Small intestine (tissue), 7 donors: ENCODE results near the gene THAP7. TPM values are rescaled to one million over a fixed set of nuclear protein-coding genes. Genes with fewer than 3 reads are reported as not detected.

ENCODE experiments used
- DNase-seq, 2 donors: peaks; one replicate each; pipeline versions ENCODE4 v3.0.0 to v3.0.0-alpha.2; 2013
- FAIRE-seq: peaks from 2 replicates; lab custom pipeline; 2012; peaks lifted over from hg19 to GRCh38; lab: Jason Lieb, UNC
- H3K27ac ChIP-seq, 3 donors: one replicate each; pipeline ENCODE4 v1.5.1; 2013; ENCODE audit warnings: low read length in 2 of 3, mild to moderate bottlenecking in 2 of 3, control low read depth in 1 of 3, inconsistent platforms in 1 of 3, low read depth in 1 of 3, moderate library complexity in 1 of 3
- H3K27me3 ChIP-seq, 3 donors: one replicate each; pipeline ENCODE4 v1.6.1; 2013; ENCODE audit warnings: low read length in 3 of 3, inconsistent platforms in 1 of 3; ENCODE audit not compliant: control insufficient read depth in 3 of 3, insufficient read depth in 3 of 3
- H3K36me3 ChIP-seq, 3 donors: one replicate each; pipeline ENCODE4 v1.6.1; 2013; ENCODE audit warnings: low read length in 3 of 3, inconsistent platforms in 1 of 3, low read depth in 1 of 3, mild to moderate bottlenecking in 1 of 3, moderate library complexity in 1 of 3; ENCODE audit not compliant: control insufficient read depth in 3 of 3, insufficient read depth in 2 of 3
- H3K4me1 ChIP-seq, 3 donors: one replicate each; pipeline ENCODE4 v1.6.1; 2013; ENCODE audit warnings: low read length in 2 of 3, inconsistent platforms in 1 of 3, low read depth in 1 of 3, mild to moderate bottlenecking in 1 of 3, moderate library complexity in 1 of 3; ENCODE audit not compliant: control insufficient read depth in 3 of 3, insufficient read depth in 2 of 3
- H3K4me3 ChIP-seq, 3 donors: one replicate each; pipeline ENCODE4 v1.5.1; 2013; ENCODE audit warnings: low read length in 3 of 3, control low read depth in 1 of 3, inconsistent platforms in 1 of 3, low read depth in 1 of 3, mild to moderate bottlenecking in 1 of 3, moderate library complexity in 1 of 3
- H3K9me3 ChIP-seq, 2 donors: one replicate each; pipeline ENCODE4 v1.6.1; 2013; ENCODE audit warnings: low read depth in 1 of 2, low read length in 1 of 2; ENCODE audit not compliant: control insufficient read depth in 2 of 2, insufficient read depth in 1 of 2
- WGBS, 3 donors: extraction: QIAGEN DNeasy Blood & Tissue Kit; methylation state at CpG; one replicate each; pipeline ENCODE4 v1.1.7; 2013; 5-methylcytosine and 5-hydroxymethylcytosine counted together
- polyA plus RNA-seq, 4 donors: library from polyadenylated mRNA; stranded (reverse) in 3 of 4; unstranded in 1 of 4; fragments of 200-250 nt in 3 of 4; fragments of 120-200 nt in 1 of 4; gene quantifications; one replicate each; pipeline versions ENCODE4 v1.2.1 to v1.2.3, GENCODE V29; 2013
- donor health status: healthy with polysubstance abuse.
- donor health status: control.
- donor health status: control.
- donor health status: Bipolar disorder and iron deficiency.
- donor health status: healthy.

Gene THAP7
- polyA plus RNA-seq, 4 donors = 27.0 to 43.2 (median 30.8) TPM

GRCh38 chr22:20981787-20982562, 19.9 kb downstream of the THAP7 start, which contains the start of gene LZTR1:
TSS of gene LZTR1 (plus strand) at chr22:20982297. CDS start at chr22:20982372, 75 bp downstream.
- Histone ChIP-seq H3K4me3 (peak within 1 kb of the TSS; percentile 60 to 98 (median 75)), H3K36me3 (peaks cover 0 to 24% (median 0%) of the 10 kb centered on the region in 3 donors), H3K4me1 (peaks cover 0 to 31% (median 0%) of the 10 kb centered on the region in 3 donors), H3K27me3 (peaks cover 0 to 3% (median 0%) of the 10 kb centered on the region in 3 donors), H3K27ac (peak within 1 kb of the TSS; percentile 85 to 95 (median 93)), H3K9me3 (peaks cover 0 to 9% of the 10 kb centered on the region in 2 donors)
- 0 to 1% (median 0%) methylated on average over 76 to 87 of the region's 87 CpGs for WGBS, 3 donors
- DNase-seq (peak; percentile 84 to 94), FAIRE-seq (no peak)

- no peak for FAIRE-seq
- peaks cover 0 to 24% (median 0%) of the 10 kb centered on the region in 3 donors for H3K36me3 ChIP-seq
- peaks cover 0 to 31% (median 0%) of the 10 kb centered on the region in 3 donors for H3K4me1 ChIP-seq
- peaks cover 0 to 3% (median 0%) of the 10 kb centered on the region in 3 donors for H3K27me3 ChIP-seq
- peak overlapping the region; percentile 85 to 95 (median 93) for H3K27ac ChIP-seq
- peak overlapping the region; percentile 60 to 98 (median 75) for H3K4me3 ChIP-seq
- WGBS, 3 donors = 54 to 69% (median 59%) methylated on average over 10 of the region's 10 CpGs
- DNase-seq = no peak
- H3K9me3 ChIP-seq = peaks cover 0 to 9% of the 10 kb centered on the region in 2 donors
Measured at GRCh38 chr22:20980938-20981722, 20.8 kb downstream of the THAP7 start.

DNA sequence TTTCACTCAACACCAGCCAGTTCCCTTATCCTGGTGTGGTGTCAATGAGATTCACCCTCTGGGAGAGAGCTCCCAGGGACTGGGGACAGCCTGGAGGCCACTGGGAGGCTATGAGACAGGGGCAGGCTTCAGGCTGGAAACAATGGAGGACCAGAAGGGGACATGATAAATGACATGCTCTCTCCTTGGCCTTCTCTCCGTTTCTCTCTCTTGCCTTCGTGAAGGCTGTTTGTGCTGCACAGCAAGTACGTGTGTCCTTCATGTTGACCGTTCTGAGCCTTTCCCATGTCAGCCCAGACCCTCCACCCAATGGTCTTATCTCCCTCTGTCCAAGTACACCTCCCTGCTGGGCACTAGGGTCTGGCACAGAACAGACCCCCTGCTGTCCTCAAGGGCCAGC, 21.4 kb downstream of the THAP7 start:
- 78 to 98% (median 95%) methylated on average over 4 of the region's 4 CpGs for WGBS, 3 donors
- H3K27me3 ChIP-seq = peaks cover 0 to 3% (median 0%) of the 10 kb centered on the region in 3 donors
- FAIRE-seq (no peak), DNase-seq (no peak)
- H3K9me3 ChIP-seq = peaks cover 0 to 9% of the 10 kb centered on the region in 2 donors
- H3K4me3 ChIP-seq = no peak overlapping the region
- peaks cover 0 to 19% (median 0%) of the 10 kb centered on the region in 3 donors for H3K36me3 ChIP-seq
- no peak overlapping the region for H3K27ac ChIP-seq
- H3K4me1 ChIP-seq = peaks cover 0 to 31% (median 0%) of the 10 kb centered on the region in 3 donors

- H3K4me3 ChIP-seq = peak overlapping the region in 1 of 3 donors; percentile 32
- H3K36me3 ChIP-seq = peaks cover 0 to 15% (median 0%) of the 10 kb centered on the region in 3 donors
- H3K4me1 ChIP-seq = peaks cover 0 to 31% (median 0%) of the 10 kb centered on the region in 3 donors
- peaks cover 0 to 9% of the 10 kb centered on the region in 2 donors for H3K9me3 ChIP-seq
- WGBS, 3 donors = 32 to 52% (median 49%) methylated on average over 12 to 13 of the region's 13 CpGs
- peaks cover 0 to 3% (median 0%) of the 10 kb centered on the region in 3 donors for H3K27me3 ChIP-seq
- H3K27ac ChIP-seq = no peak overlapping the region
- no peak for FAIRE-seq
- no peak for DNase-seq
Measured at GRCh38 chr22:20979940-20980453, 21.9 kb downstream of the THAP7 start.

- FAIRE-seq = no peak
- peaks cover 0 to 31% (median 0%) of the 10 kb centered on the region in 3 donors for H3K4me1 ChIP-seq
- peak; percentile 76 to 93 for DNase-seq
- H3K27ac ChIP-seq = peak overlapping the region in 1 of 3 donors; percentile 24
- 13 to 20% (median 18%) methylated on average over 37 to 39 of the region's 39 CpGs for WGBS, 3 donors
- H3K36me3 ChIP-seq = peaks cover 0 to 10% (median 0%) of the 10 kb centered on the region in 3 donors
- peak overlapping the region in 1 of 3 donors; percentile 32 for H3K4me3 ChIP-seq
- peaks cover 0 to 3% (median 0%) of the 10 kb centered on the region in 3 donors for H3K27me3 ChIP-seq
- H3K9me3 ChIP-seq = peaks cover 0 to 9% of the 10 kb centered on the region in 2 donors
Measured at GRCh38 chr22:20979243-20979809, 22.6 kb downstream of the THAP7 start.

DNA sequence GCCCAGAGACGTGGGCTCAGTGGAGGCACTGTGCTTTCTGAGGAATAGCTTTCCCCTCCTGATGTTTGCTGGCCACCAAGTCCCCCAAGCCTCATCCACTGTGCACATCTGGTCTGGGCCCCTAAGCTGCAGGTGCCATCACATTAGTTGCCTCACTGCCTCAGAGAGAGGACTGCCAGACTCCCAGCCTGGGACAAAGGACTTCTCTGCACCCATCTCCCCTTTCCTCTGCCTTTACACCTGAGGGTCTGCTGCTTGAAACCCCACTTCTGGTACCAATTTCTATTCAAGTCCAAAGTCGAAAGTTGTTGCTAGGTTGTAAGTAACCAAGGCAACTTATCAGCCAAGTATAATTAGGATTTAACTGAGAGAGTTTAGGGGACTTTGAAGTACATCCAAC, 23.5 kb downstream of the THAP7 start:
- WGBS, 3 donors = 79 to 88% (median 87%) methylated on average over 2 of the region's 2 CpGs
- Histone ChIP-seq H3K36me3 (peaks cover 0 to 4% (median 0%) of the 10 kb centered on the region in 3 donors), H3K4me3 (no peak overlapping the region), H3K4me1 (peaks cover 0 to 31% (median 0%) of the 10 kb centered on the region in 3 donors), H3K27me3 (peaks cover 0 to 3% (median 0%) of the 10 kb centered on the region in 3 donors), H3K9me3 (peaks cover 0 to 9% of the 10 kb centered on the region in 2 donors), H3K27ac (no peak overlapping the region)
- FAIRE-seq (no peak), DNase-seq (no peak)

GRCh38 chr22:20977516-20978170, 24.3 kb downstream of the THAP7 start:
- H3K4me1 ChIP-seq = peaks cover 0 to 25% (median 0%) of the 10 kb centered on the region in 3 donors
- no peaks in the 10 kb centered on the region for H3K36me3 ChIP-seq
- H3K27me3 ChIP-seq = peaks cover 0 to 3% (median 0%) of the 10 kb centered on the region in 3 donors
- no peak overlapping the region for H3K4me3 ChIP-seq
- FAIRE-seq (no peak), DNase-seq (no peak)
- H3K27ac ChIP-seq = no peak overlapping the region
- WGBS, 3 donors = 86 to 91% (median 87%) methylated on average over 17 of the region's 17 CpGs
- H3K9me3 ChIP-seq = peaks cover 0 to 9% of the 10 kb centered on the region in 2 donors
